PC-3 (cell line): Measurements from ENCODE around the gene SUGT1. TPM values are rescaled to one million over a fixed set of nuclear protein-coding genes. Genes with fewer than 3 reads are reported as not detected.

Source experiments
- ATAC-seq: fragments of 200-7000 bp; cut with Tn5 transposase; 2 replicates; pipeline ENCODE4 v1.9.1; 2020; ENCODE audit warnings: mild to moderate bottlenecking, moderate library complexity
- BruUV-seq: library from RNA; stranded (reverse); fragments of 400-500 nt; replicated peaks from 2 replicates; lab custom pipeline; 2021; lab: Mats Ljungman, UMichigan
- CTCF ChIA-PET: fragments of 300-600 bp; sonication (Branson Sonifier 250); formaldehyde crosslinking; loops from one replicate; lab custom pipeline; 2022; ENCODE audit warnings: antibody characterized with exemption; lab: Charles Lee
- POLR2A ChIA-PET: fragments of 300-600 bp; sonication (Branson Sonifier 250); formaldehyde crosslinking; loops from one replicate; lab custom pipeline; 2022; ENCODE audit warnings: antibody characterized with exemption; ENCODE audit not compliant: unreplicated experiment; lab: Charles Lee
- DNase-seq: peaks from one replicate; pipeline ENCODE4 v3.0.0-alpha.2; 2015
- H2AFZ ChIP-seq: fragments of 300-600 bp; sonication (generic); 2 replicates; pipeline ENCODE4 v1.6.0; 2016; ENCODE audit warnings: antibody characterized with exemption, low read length
- H3F3A ChIP-seq: fragments of 300-600 bp; sonication (generic); one replicate; pipeline ENCODE4 v1.6.0; 2017; ENCODE audit warnings: antibody characterized with exemption, low read length, control low read depth, mild to moderate bottlenecking; ENCODE audit not compliant: unreplicated experiment
- H3K27ac ChIP-seq: fragments of 300-600 bp; sonication (generic); 2 replicates; pipeline ENCODE4 v1.5.1; 2016; ENCODE audit warnings: mild to moderate bottlenecking, low read length
- H3K27me3 ChIP-seq: fragments of 300-600 bp; sonication (generic); 2 replicates; pipeline ENCODE4 v1.6.1; 2016; ENCODE audit warnings: low read length, mixed read lengths
- H3K36me3 ChIP-seq: fragments of 300-600 bp; sonication (generic); 2 replicates; pipeline ENCODE4 v1.6.1; 2016; ENCODE audit warnings: low read depth, mixed run types, low read length, mixed read lengths
- H3K4me1 ChIP-seq: fragments of 300-600 bp; sonication (generic); 2 replicates; pipeline ENCODE4 v1.5.1; 2016; ENCODE audit warnings: low read length; ENCODE audit not compliant: insufficient read depth
- H3K4me2 ChIP-seq: fragments of 300-600 bp; sonication (generic); 2 replicates; pipeline ENCODE4 v1.6.0; 2016; ENCODE audit warnings: low read length
- H3K4me3 ChIP-seq: fragments of 300-600 bp; sonication (generic); 2 replicates; pipeline ENCODE4 v1.5.1; 2016; ENCODE audit warnings: mild to moderate bottlenecking, low read length, mixed read lengths
- H3K79me2 ChIP-seq: fragments of 300-600 bp; sonication (generic); 2 replicates; pipeline ENCODE4 v1.6.1; 2017; ENCODE audit warnings: low read length, mixed read lengths
- H3K9ac ChIP-seq: fragments of 300-600 bp; sonication (generic); 2 replicates; pipeline ENCODE4 v1.6.0; 2016; ENCODE audit warnings: mild to moderate bottlenecking, low read length
- H3K9me2 ChIP-seq: fragments of 300-600 bp; sonication (generic); replicated peaks from 2 replicates; pipeline ENCODE4 v1.6.1; 2016; ENCODE audit warnings: mixed run types, low read length, mixed read lengths
- H3K9me3 ChIP-seq: fragments of 300-600 bp; sonication (generic); 2 replicates; pipeline ENCODE4 v1.6.1; 2016; ENCODE audit warnings: low read length, mixed read lengths
- H4K20me1 ChIP-seq: fragments of 300-600 bp; sonication (generic); 2 replicates; pipeline ENCODE4 v1.6.1; 2016; ENCODE audit warnings: low read length, mixed read lengths
- CTCF ChIP-seq: fragments of 300-600 bp; sonication (generic); conservative IDR thresholded peaks from 2 replicates; pipeline ENCODE4 v1.5.1; 2017; ENCODE audit warnings: antibody characterized with exemption, low read depth, mild to moderate bottlenecking, low read length
- EZH2 ChIP-seq: fragments of 300-600 bp; sonication (generic); IDR thresholded peaks from one replicate; pipeline ENCODE4 v1.6.1; 2017; ENCODE audit warnings: antibody characterized with exemption, mild to moderate bottlenecking, low read length; ENCODE audit not compliant: unreplicated experiment
- EZH2phosphoT487 ChIP-seq: fragments of 300-600 bp; sonication (generic); IDR thresholded peaks from 2 replicates; pipeline ENCODE4 v1.6.1; 2018; ENCODE audit warnings: mild to moderate bottlenecking, antibody characterized with exemption, low read length, borderline replicate concordance
- intact Hi-C: fragments of 100-400 bp; cut with micrococcal nuclease; formaldehyde crosslinking; loops from 2 replicates; pipeline ENCODE4 v1.9.0; 2023
- total RNA-seq: library from RNA; depleted of rRNA; stranded (reverse); fragments of >200 nt; gene quantifications from 2 replicates; pipeline ENCODE4 v1.2.3, GENCODE V29; 2014

Gene SUGT1
- total RNA-seq, 1 experiment from 2014 or later: 29.3 TPM

- Histone ChIP-seq H3K27ac (no peak overlapping the region), H4K20me1 (no peaks in the 10 kb centered on the region), H3K9me2 (no peaks in the 10 kb centered on the region), H3K27me3 (no peaks in the 10 kb centered on the region), H3K4me3 (no peak overlapping the region), H3K9ac (no peak overlapping the region), H2AFZ (no peak overlapping the region), H3F3A (no peaks in the 10 kb centered on the region), H3K36me3 (no peaks in the 10 kb centered on the region), H3K4me2 (no peak overlapping the region), H3K9me3 (no peaks in the 10 kb centered on the region), H3K79me2 (no peaks in the 10 kb centered on the region), H3K4me1 (no peaks in the 10 kb centered on the region)
- ChIA-PET POLR2A (no interaction called here), CTCF (no interaction called here)
- no TSS peak for BruUV-seq
- TF ChIP-seq CTCF: no peak
- DNase-seq: no peak
- intact Hi-C loops: no loop called here
- ATAC-seq: no peak
Measured at GRCh38 chr13:52743569-52743968, 90.9 kb downstream of the SUGT1 start.

- Histone ChIP-seq H4K20me1 (no peaks in the 10 kb centered on the region), H3K27me3 (0 out of 2 replicates have a peak, but pooled peaks cover under 1% of the 10 kb centered on the region), H3K4me1 (no peaks in the 10 kb centered on the region), H3K27ac (no peak overlapping the region), H3K9me2 (no peaks in the 10 kb centered on the region), H3K36me3 (no peaks in the 10 kb centered on the region), H3K4me2 (no peak overlapping the region), H3K9ac (no peak overlapping the region), H2AFZ (no peak overlapping the region), H3K79me2 (no peaks in the 10 kb centered on the region), H3K4me3 (no peak overlapping the region), H3F3A (no peaks in the 10 kb centered on the region), H3K9me3 (no peaks in the 10 kb centered on the region)
- no TSS peak for BruUV-seq
- DNase-seq (peak; percentile 3), ATAC-seq (no peak)
- ChIA-PET POLR2A (no interaction called here), CTCF (no interaction called here)
- intact Hi-C loops: no loop called here
- TF ChIP-seq CTCF: no peak
- TF ChIP-seq EZH2phosphoT487: no peak
- TF ChIP-seq EZH2: no peak
Measured at GRCh38 chr13:52743988-52744387, 91.4 kb downstream of the SUGT1 start.

GRCh38 chr13:52744842-52745375 is 92.3 kb downstream of the SUGT1 start:
- Histone ChIP-seq H3K36me3 (no peaks in the 10 kb centered on the region), H4K20me1 (no peaks in the 10 kb centered on the region), H3K4me3 (no peak overlapping the region), H3K9me2 (no peaks in the 10 kb centered on the region), H3K27ac (no peak overlapping the region), H3F3A (no peaks in the 10 kb centered on the region), H3K79me2 (no peaks in the 10 kb centered on the region), H3K9me3 (no peaks in the 10 kb centered on the region), H3K4me2 (no peak overlapping the region), H3K9ac (no peak overlapping the region), H2AFZ (no peak overlapping the region), H3K27me3 (peaks cover 9% of the 10 kb centered on the region; the same call in 1 of the 2 replicates), H3K4me1 (no peaks in the 10 kb centered on the region)
- intact Hi-C loops: no loop called here
- ATAC-seq (no peak), DNase-seq (no peak)
- TF ChIP-seq EZH2phosphoT487 (no peak), CTCF (no peak), EZH2 (no peak)
- CTCF ChIA-PET: interaction anchor here (0.5 kb wide), 1 partner anchor 223 kb away, joined by 3 read pairs; no protein-coding TSS in a partner anchor
- POLR2A ChIA-PET: no interaction called here
- no TSS peak for BruUV-seq
